K562 (cell line): ENCODE results near the gene SLC27A2. TPM values are rescaled to one million over a fixed set of nuclear protein-coding genes. Genes with fewer than 3 reads are reported as not detected.

Experiments used
- ATAC-seq: fragments of 200-7000 bp; cut with Tn5 transposase; 3 replicates; pipeline ENCODE4 v1.9.1; 2020; ENCODE audit warnings: moderate library complexity
- BruUV-seq: library from RNA; stranded (reverse); fragments of 400-500 nt; replicated peaks from 2 replicates; lab custom pipeline; 2021; lab: Mats Ljungman, UMichigan
- CTCF ChIA-PET: fragments of 300-600 bp; formaldehyde crosslinking; extraction: SDS; loops from one replicate; lab custom pipeline; 2021; ENCODE audit warnings: low intra/inter-chr PET ratio; lab: Yijun Ruan, JAX
- POLR2A ChIA-PET: fragments of 300-600, 350-650 bp; sonication (Branson Sonifier 250); formaldehyde crosslinking; extraction: SDS; loops from one replicate; lab custom pipeline; 2021; ENCODE audit warnings: antibody characterized with exemption, inconsistent platforms; lab: Yijun Ruan, JAX
- DNase-seq, 4 experiments: peaks; one replicate each; pipeline versions ENCODE4 v3.0.0 to v3.0.0-alpha.2; 2011 to 2018; ENCODE audit warnings: low spot score in 3 of 4, mixed read lengths in 3 of 4; ENCODE audit errors: extremely low read depth in 1 of 4
- FAIRE-seq: peaks from 2 replicates; lab custom pipeline; 2011; peaks lifted over from hg19 to GRCh38; lab: Jason Lieb, UNC
- H2AFZ ChIP-seq: 2 replicates; pipeline ENCODE4 v1.6.0; 2011; ENCODE audit warnings: low read depth, low read length, control low read depth, inconsistent platforms
- H3K27ac ChIP-seq: fragments of 200-600 bp; 3 replicates; pipeline ENCODE4 v1.8.0; 2011; ENCODE audit warnings: low read depth, mild to moderate bottlenecking, control low read depth, inconsistent platforms, low read length, moderate library complexity, mixed read lengths; ENCODE audit errors: extremely low read depth
- H3K27me3 ChIP-seq, 2 experiments: fragments of 300-600 bp in 1 of 2; 2 replicates in 1 of 2; 3 replicates in 1 of 2; pipeline versions ENCODE4 v1.6.0 to v1.8.0; 2011; ENCODE audit warnings: inconsistent platforms in 2 of 2, low read length in 2 of 2, mild to moderate bottlenecking in 1 of 2, mixed read lengths in 1 of 2, moderate library complexity in 1 of 2; ENCODE audit not compliant: control insufficient read depth in 2 of 2, insufficient read depth in 2 of 2
- H3K36me3 ChIP-seq: fragments of 300-600 bp; 3 replicates; pipeline ENCODE4 v1.8.0; 2011; ENCODE audit warnings: mild to moderate bottlenecking, low read length, inconsistent platforms; ENCODE audit not compliant: control insufficient read depth, insufficient read depth
- H3K4me1 ChIP-seq, 2 experiments: fragments of 200-600 bp in 1 of 2; replicated peaks in 1 of 2; 2 replicates in 1 of 2; 3 replicates in 1 of 2; pipeline versions ENCODE4 v1.5.1 to v1.8.0; 2011; ENCODE audit warnings: inconsistent platforms in 2 of 2, low read length in 2 of 2, mild to moderate bottlenecking in 1 of 2, mixed read lengths in 1 of 2, moderate library complexity in 1 of 2; ENCODE audit not compliant: control insufficient read depth in 2 of 2, insufficient read depth in 2 of 2
- H3K4me2 ChIP-seq: 2 replicates; pipeline ENCODE4 v1.6.1; 2011; ENCODE audit warnings: low read length, control low read depth, inconsistent platforms, mixed read lengths; ENCODE audit not compliant: insufficient read depth
- H3K4me3 ChIP-seq: fragments of 200-600 bp; sonication (generic), shearing (Covaris generic); 2 replicates; pipeline ENCODE4 v1.5.1; 2016; ENCODE audit warnings: control low read depth, inconsistent platforms
- H3K79me2 ChIP-seq: fragments of 200-600 bp; 3 replicates; pipeline ENCODE4 v1.8.0; 2011; ENCODE audit warnings: low read length, inconsistent platforms; ENCODE audit not compliant: control insufficient read depth, insufficient read depth
- H3K9ac ChIP-seq, 2 experiments: 2 replicates each; pipeline versions ENCODE4 v1.6.0 to v1.6.1; 2011; ENCODE audit warnings: low read depth in 2 of 2, low read length in 2 of 2, control low read depth in 1 of 2, inconsistent platforms in 1 of 2, mild to moderate bottlenecking in 1 of 2, mixed read lengths in 1 of 2; ENCODE audit not compliant: insufficient read depth in 1 of 2
- H3K9me1 ChIP-seq: one replicate; pipeline ENCODE4 v1.6.0; 2011; ENCODE audit warnings: inconsistent platforms, mild to moderate bottlenecking, low read length, moderate library complexity; ENCODE audit not compliant: control insufficient read depth, insufficient read depth
- H3K9me3 ChIP-seq: replicated peaks from 2 replicates; pipeline ENCODE4 v1.5.1; 2011; ENCODE audit warnings: low read depth, low read length, inconsistent platforms; ENCODE audit not compliant: control insufficient read depth, insufficient read depth
- H4K20me1 ChIP-seq: replicated peaks from 2 replicates; pipeline ENCODE4 v1.6.1; 2011; ENCODE audit warnings: low read length, inconsistent platforms, mixed read lengths; ENCODE audit not compliant: control insufficient read depth, insufficient read depth
- BRCA1 ChIP-seq, 2 experiments: fragments of 450-650 bp in 1 of 2; sonication (generic) in 1 of 2; formaldehyde crosslinking in 1 of 2; IDR thresholded peaks; 2 replicates each; pipeline versions ENCODE4 v1.5.0 to v1.6.1; 2017 to 2020; ENCODE audit warnings: mild to moderate bottlenecking in 1 of 2, missing genetic modification reagents in 1 of 2
- ELK1 ChIP-seq: sonication (generic); formaldehyde crosslinking; IDR thresholded peaks from 2 replicates; pipeline ENCODE4 v1.8.1; 2022; ENCODE audit warnings: missing genetic modification reagents
- ERF ChIP-seq: fragments of 450-650 bp; formaldehyde crosslinking; IDR thresholded peaks from 2 replicates; pipeline ENCODE4 v1.4.0; 2020; ENCODE audit warnings: mild to moderate bottlenecking, mixed read lengths
- MAFF ChIP-seq: IDR thresholded peaks from 2 replicates; pipeline ENCODE4 v1.6.1; 2012; ENCODE audit warnings: low read length, improper control_type of control experiment
- NCOA4 ChIP-seq: fragments of 450-650 bp; IDR thresholded peaks from 2 replicates; pipeline ENCODE4 v1.6.1; 2018; ENCODE audit warnings: mild to moderate bottlenecking; ENCODE audit not compliant: partially characterized antibody
- PHF8 ChIP-seq: fragments of 200-600 bp; sonication (generic); IDR thresholded peaks from 2 replicates; pipeline ENCODE4 v1.6.1; 2012; ENCODE audit warnings: mixed run types, mild to moderate bottlenecking, inconsistent platforms, low read length, moderate library complexity, borderline replicate concordance
- RERE ChIP-seq: sonication (generic); formaldehyde crosslinking; IDR thresholded peaks from 2 replicates; pipeline ENCODE4 v1.8.0; 2023; ENCODE audit warnings: missing genetic modification reagents, mild to moderate bottlenecking, borderline replicate concordance
- SMAD3 ChIP-seq: fragments of 450-650 bp; formaldehyde crosslinking; conservative IDR thresholded peaks from 2 replicates; pipeline ENCODE4 v1.4.0; 2020; ENCODE audit warnings: mild to moderate bottlenecking
- TRIM28 ChIP-seq: fragments of 450-650 bp; IDR thresholded peaks from 2 replicates; pipeline ENCODE4 v1.6.1; 2017
- ZNF347 ChIP-seq: fragments of 450-650 bp; formaldehyde crosslinking; IDR thresholded peaks from 2 replicates; pipeline ENCODE4 v1.4.0; 2020; ENCODE audit warnings: low read depth, mild to moderate bottlenecking, moderate library complexity
- ZNF76 ChIP-seq: fragments of 250-450 bp; sonication (Bioruptor Pico); IDR thresholded peaks from 2 replicates; pipeline ENCODE4 v1.4.0; 2020; ENCODE audit warnings: mild to moderate bottlenecking, moderate library complexity, borderline replicate concordance
- WGBS: fragments of 100-300 bp; shearing (Covaris generic); methylation state at CpG from one replicate; pipeline ENCODE4 v1.1.6; 2016; ENCODE audit warnings: low coverage, mixed read lengths; ENCODE audit not compliant: insufficient coverage; ENCODE audit errors: missing lambda C conversion rate; 5-methylcytosine and 5-hydroxymethylcytosine counted together
- in situ Hi-C: fragments of 300-500 bp; cut with MboI; formaldehyde crosslinking; loops from 4 replicates; pipeline ENCODE4 v1.15.0; 2018; ENCODE audit warnings: inconsistent platforms, mixed read lengths
- intact Hi-C: fragments of 100-400 bp; cut with micrococcal nuclease; formaldehyde crosslinking; loops from 2 replicates; pipeline ENCODE4 v1.14.2; 2022
- polyA plus RNA-seq, 8 experiments: library from polyadenylated mRNA; depleted of rRNA in 4 of 8; stranded (reverse) in 5 of 8; unstranded in 3 of 8; fragments of >200 nt; fragmentation: Nextera tagmentation in 2 of 8; fragmentation: Illumina TruSeq in 1 of 8; extraction: Ambion mirVana in 2 of 8; extraction: Trizol in 1 of 8; gene quantifications; 2 replicates each; pipeline versions ENCODE4 v1.2.1 to v1.2.3, GENCODE V29; 2011 to 2014; ENCODE audit warnings: inconsistent platforms in 1 of 8, missing spikeins in 1 of 8
- total RNA-seq, 7 experiments: library from RNA; depleted of rRNA in 6 of 7; stranded (reverse); fragments of >200 nt in 6 of 7; fragmentation: Illumina TruSeq in 2 of 7; extraction: Trizol in 2 of 7; gene quantifications; 2 replicates each; pipeline versions ENCODE4 v1.2.1 to v1.2.3, GENCODE V29; 2011 to 2021; ENCODE audit warnings: low replicate concordance in 1 of 7
- TF ChIP-seq, protein P1 (sequence below): sonication (generic); formaldehyde crosslinking; IDR thresholded peaks from 2 replicates; pipeline ENCODE4 v1.4.0; 2020; ENCODE audit warnings: mild to moderate bottlenecking, missing genetic modification reagents
- TF ChIP-seq, protein P2 (sequence below): fragments of 250-450 bp; sonication (Bioruptor Pico); IDR thresholded peaks from 2 replicates; pipeline ENCODE4 v1.5.1; 2021; ENCODE audit warnings: mild to moderate bottlenecking

The SLC27A2 gene
- total and polyA plus RNA-seq, 9 of the 15 experiments (the other 6 are each of a cell fraction or from before 2014, with no cell fraction given) = 4.9 to 38.0 (median 22.7) TPM

GRCh38 chr15:50187525-50187924 lies 5.5 kb downstream of the SLC27A2 start:
- Histone ChIP-seq H3K9me3 (no peaks in the 10 kb centered on the region), H3K27ac (no peak overlapping the region), H3K4me2 (no peak overlapping the region), H2AFZ (no peak overlapping the region), H3K9me1 (no peaks in the 10 kb centered on the region), H3K79me2 (peaks cover 24% of the 10 kb centered on the region), H3K9ac (no peak overlapping the region), H3K4me3 (no peak overlapping the region), H3K36me3 (peaks cover 3% of the 10 kb centered on the region; the same call in 2 of the 3 replicates), H3K4me1 (peaks cover 12 to 28% of the 10 kb centered on the region in 2 experiments), H4K20me1 (no peaks in the 10 kb centered on the region), H3K27me3 (no peaks in the 10 kb centered on the region)
- FAIRE-seq (no peak), ATAC-seq (no peak), DNase-seq (no peak)
- in situ Hi-C loops = no loop called here
- intact Hi-C loops = no loop called here
- ChIA-PET CTCF (no interaction called here), POLR2A (interaction anchor here (0.6 to 1.2 kb wide), 2 partner anchors 68 to 311 kb away, joined by 3 to 4 read pairs; no protein-coding TSS in a partner anchor)
- BruUV-seq = no TSS peak
- WGBS = 65% methylated on average over 2 of the region's 2 CpGs
- TF ChIP-seq ELK1 (no peak), PHF8 (no peak), TRIM28 (no peak), ZNF347 (CRISPR knock-in tag) (no peak), NCOA4 (no peak), RERE (CRISPR knock-in tag) (no peak), SMAD3 (CRISPR knock-in tag) (no peak), ERF (CRISPR knock-in tag) (no peak), BRCA1 (IDR thresholded peaks at IDR 0.05) (no peak), BRCA1 (CRISPR knock-in tag; IDR thresholded peaks at IDR 0.05) (no peak), MAFF (peak; percentile 39; the same call in 1 of the 2 replicates), ZNF76 (CRISPR knock-in tag) (no peak)
- TF ChIP-seq, protein P1, sequence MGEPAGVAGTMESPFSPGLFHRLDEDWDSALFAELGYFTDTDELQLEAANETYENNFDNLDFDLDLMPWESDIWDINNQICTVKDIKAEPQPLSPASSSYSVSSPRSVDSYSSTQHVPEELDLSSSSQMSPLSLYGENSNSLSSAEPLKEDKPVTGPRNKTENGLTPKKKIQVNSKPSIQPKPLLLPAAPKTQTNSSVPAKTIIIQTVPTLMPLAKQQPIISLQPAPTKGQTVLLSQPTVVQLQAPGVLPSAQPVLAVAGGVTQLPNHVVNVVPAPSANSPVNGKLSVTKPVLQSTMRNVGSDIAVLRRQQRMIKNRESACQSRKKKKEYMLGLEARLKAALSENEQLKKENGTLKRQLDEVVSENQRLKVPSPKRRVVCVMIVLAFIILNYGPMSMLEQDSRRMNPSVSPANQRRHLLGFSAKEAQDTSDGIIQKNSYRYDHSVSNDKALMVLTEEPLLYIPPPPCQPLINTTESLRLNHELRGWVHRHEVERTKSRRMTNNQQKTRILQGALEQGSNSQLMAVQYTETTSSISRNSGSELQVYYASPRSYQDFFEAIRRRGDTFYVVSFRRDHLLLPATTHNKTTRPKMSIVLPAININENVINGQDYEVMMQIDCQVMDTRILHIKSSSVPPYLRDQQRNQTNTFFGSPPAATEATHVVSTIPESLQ (CRISPR knock-in tag) = no peak
- TF ChIP-seq, protein P2, sequence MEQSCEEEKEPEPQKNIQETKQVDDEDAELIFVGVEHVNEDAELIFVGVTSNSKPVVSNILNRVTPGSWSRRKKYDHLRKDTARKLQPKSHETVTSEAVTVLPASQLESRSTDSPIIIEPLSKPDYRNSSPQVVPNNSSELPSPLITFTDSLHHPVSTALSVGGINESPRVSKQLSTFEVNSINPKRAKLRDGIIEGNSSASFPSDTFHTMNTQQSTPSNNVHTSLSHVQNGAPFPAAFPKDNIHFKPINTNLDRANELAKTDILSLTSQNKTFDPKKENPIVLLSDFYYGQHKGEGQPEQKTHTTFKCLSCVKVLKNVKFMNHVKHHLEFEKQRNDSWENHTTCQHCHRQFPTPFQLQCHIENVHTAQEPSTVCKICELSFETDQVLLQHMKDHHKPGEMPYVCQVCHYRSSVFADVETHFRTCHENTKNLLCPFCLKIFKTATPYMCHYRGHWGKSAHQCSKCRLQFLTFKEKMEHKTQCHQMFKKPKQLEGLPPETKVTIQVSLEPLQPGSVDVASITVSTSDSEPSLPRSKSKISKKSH (CRISPR knock-in tag) = no peak
